HEK293 (cell line): ENCODE results near the gene PARVA.
A peak's percentile ranks its signal among the peaks of the same experiment; 100 is the strongest.

ENCODE experiments used
- GLI4 ChIP-seq: fragments of 450-650 bp; formaldehyde crosslinking; IDR thresholded peaks from 2 replicates; pipeline ENCODE4 v1.5.1; 2016; ENCODE audit warnings: missing biosample characterization, missing genetic modification characterization
- GLIS2 ChIP-seq: fragments of 450-650 bp; formaldehyde crosslinking; IDR thresholded peaks from 2 replicates; pipeline ENCODE4 v1.5.1; 2016; ENCODE audit warnings: missing biosample characterization, missing genetic modification characterization
- IKZF3 ChIP-seq: fragments of 450-650 bp; IDR thresholded peaks from 2 replicates; pipeline ENCODE4 v1.5.0; 2018; ENCODE audit warnings: missing biosample characterization, mild to moderate bottlenecking, missing genetic modification characterization, moderate library complexity
- TCF7L2 ChIP-seq: IDR thresholded peaks from 2 replicates; pipeline ENCODE4 v1.6.1; 2011; ENCODE audit warnings: low read depth, mild to moderate bottlenecking, inconsistent platforms, low read length, moderate library complexity, borderline replicate concordance
- YY2 ChIP-seq: fragments of 450-650 bp; formaldehyde crosslinking; IDR thresholded peaks from 2 replicates; pipeline ENCODE4 v1.5.1; 2016; ENCODE audit warnings: missing biosample characterization, missing genetic modification characterization
- ZBTB48 ChIP-seq: fragments of 450-650 bp; formaldehyde crosslinking; IDR thresholded peaks from 2 replicates; pipeline ENCODE4 v1.5.1; 2016; ENCODE audit warnings: missing biosample characterization, missing genetic modification characterization
- ZBTB8A ChIP-seq: fragments of 450-650 bp; formaldehyde crosslinking; IDR thresholded peaks from 2 replicates; pipeline ENCODE4 v1.5.1; 2016; ENCODE audit warnings: missing biosample characterization, missing genetic modification characterization
- ZFP37 ChIP-seq: fragments of 450-650 bp; formaldehyde crosslinking; IDR thresholded peaks from 2 replicates; pipeline ENCODE4 v1.5.1; 2016; ENCODE audit warnings: missing biosample characterization, missing genetic modification characterization
- ZNF10 ChIP-seq: fragments of 450-650 bp; formaldehyde crosslinking; IDR thresholded peaks from 2 replicates; pipeline ENCODE4 v1.5.1; 2017; ENCODE audit warnings: missing biosample characterization, missing genetic modification characterization
- ZNF114 ChIP-seq: fragments of 450-650 bp; formaldehyde crosslinking; IDR thresholded peaks from 2 replicates; pipeline ENCODE4 v1.5.0; 2017; ENCODE audit warnings: missing biosample characterization, missing genetic modification characterization
- ZNF133 ChIP-seq: fragments of 450-650 bp; formaldehyde crosslinking; IDR thresholded peaks from 2 replicates; pipeline ENCODE4 v1.5.1; 2016; ENCODE audit warnings: missing biosample characterization, missing genetic modification characterization
- ZNF155 ChIP-seq: fragments of 450-650 bp; formaldehyde crosslinking; IDR thresholded peaks from 2 replicates; pipeline ENCODE4 v1.5.1; 2016; ENCODE audit warnings: missing biosample characterization, missing genetic modification characterization
- ZNF174 ChIP-seq: fragments of 450-650 bp; formaldehyde crosslinking; IDR thresholded peaks from 2 replicates; pipeline ENCODE4 v1.5.0; 2017; ENCODE audit warnings: missing biosample characterization, mild to moderate bottlenecking, missing genetic modification characterization
- ZNF175 ChIP-seq: fragments of 450-650 bp; formaldehyde crosslinking; IDR thresholded peaks from 2 replicates; pipeline ENCODE4 v1.5.1; 2016; ENCODE audit warnings: missing biosample characterization, missing genetic modification characterization
- ZNF214 ChIP-seq: fragments of 450-650 bp; formaldehyde crosslinking; IDR thresholded peaks from 2 replicates; pipeline ENCODE4 v1.5.1; 2017; ENCODE audit warnings: missing biosample characterization, mild to moderate bottlenecking, missing genetic modification characterization, borderline replicate concordance
- ZNF24 ChIP-seq: fragments of 450-650 bp; formaldehyde crosslinking; IDR thresholded peaks from 2 replicates; pipeline ENCODE4 v1.5.1; 2016; ENCODE audit warnings: missing biosample characterization, missing genetic modification characterization
- ZNF280D ChIP-seq: fragments of 450-650 bp; formaldehyde crosslinking; IDR thresholded peaks from 2 replicates; pipeline ENCODE4 v1.5.1; 2016; ENCODE audit warnings: missing biosample characterization, missing genetic modification characterization
- ZNF311 ChIP-seq: fragments of 450-650 bp; formaldehyde crosslinking; IDR thresholded peaks from 2 replicates; pipeline ENCODE4 v1.5.1; 2017; ENCODE audit warnings: missing biosample characterization, missing genetic modification characterization, borderline replicate concordance
- ZNF398 ChIP-seq: fragments of 450-650 bp; formaldehyde crosslinking; IDR thresholded peaks from 2 replicates; pipeline ENCODE4 v1.5.1; 2017; ENCODE audit warnings: missing biosample characterization, missing genetic modification characterization
- ZNF404 ChIP-seq: fragments of 450-650 bp; formaldehyde crosslinking; IDR thresholded peaks from 2 replicates; pipeline ENCODE4 v1.5.1; 2017; ENCODE audit warnings: missing biosample characterization, missing genetic modification characterization
- ZNF433 ChIP-seq: fragments of 450-650 bp; formaldehyde crosslinking; IDR thresholded peaks from 2 replicates; pipeline ENCODE4 v1.5.1; 2016; ENCODE audit warnings: missing biosample characterization, missing genetic modification characterization, low read depth
- ZNF521 ChIP-seq: fragments of 450-650 bp; formaldehyde crosslinking; IDR thresholded peaks from 2 replicates; pipeline ENCODE4 v1.5.1; 2017; ENCODE audit warnings: missing biosample characterization, mild to moderate bottlenecking, missing genetic modification characterization
- ZNF529 ChIP-seq: fragments of 450-650 bp; formaldehyde crosslinking; IDR thresholded peaks from 2 replicates; pipeline ENCODE4 v1.5.1; 2017; ENCODE audit warnings: missing genetic modification characterization, missing biosample characterization; ENCODE audit not compliant: insufficient replicate concordance
- ZNF600 ChIP-seq: fragments of 450-650 bp; formaldehyde crosslinking; IDR thresholded peaks from 2 replicates; pipeline ENCODE4 v1.5.1; 2016; ENCODE audit warnings: missing biosample characterization, missing genetic modification characterization
- ZNF626 ChIP-seq: fragments of 450-650 bp; sonication (Bioruptor Pico); formaldehyde crosslinking; IDR thresholded peaks from 2 replicates; pipeline ENCODE4 v1.5.1; 2018; ENCODE audit warnings: missing biosample characterization, missing genetic modification characterization, inconsistent platforms
- ZNF704 ChIP-seq: fragments of 450-650 bp; formaldehyde crosslinking; IDR thresholded peaks from 2 replicates; pipeline ENCODE4 v1.5.1; 2016; ENCODE audit warnings: missing biosample characterization, missing genetic modification characterization
- TF ChIP-seq, protein P1 (sequence below): fragments of 450-650 bp; IDR thresholded peaks from 2 replicates; pipeline ENCODE4 v1.5.1; 2018; ENCODE audit warnings: missing biosample characterization, mild to moderate bottlenecking, missing genetic modification characterization
- TF ChIP-seq, protein P2 (sequence below): fragments of 450-650 bp; formaldehyde crosslinking; IDR thresholded peaks from 2 replicates; pipeline ENCODE4 v1.5.1; 2016; ENCODE audit warnings: missing biosample characterization, missing genetic modification characterization
- TF ChIP-seq, protein P3 (sequence below): fragments of 450-650 bp; formaldehyde crosslinking; IDR thresholded peaks from 2 replicates; pipeline ENCODE4 v1.5.1; 2016; ENCODE audit warnings: missing biosample characterization, missing genetic modification characterization
- TF ChIP-seq, protein P4 (sequence below): sonication (generic); formaldehyde crosslinking; IDR thresholded peaks from 2 replicates; pipeline ENCODE4 v1.8.1; 2022; ENCODE audit warnings: mild to moderate bottlenecking, moderate library complexity, missing genetic modification reagents

The PARVA gene

GRCh38 chr11:12377106-12377823 lies at the start of gene PARVA (continued):
- TF ChIP-seq, protein P1, sequence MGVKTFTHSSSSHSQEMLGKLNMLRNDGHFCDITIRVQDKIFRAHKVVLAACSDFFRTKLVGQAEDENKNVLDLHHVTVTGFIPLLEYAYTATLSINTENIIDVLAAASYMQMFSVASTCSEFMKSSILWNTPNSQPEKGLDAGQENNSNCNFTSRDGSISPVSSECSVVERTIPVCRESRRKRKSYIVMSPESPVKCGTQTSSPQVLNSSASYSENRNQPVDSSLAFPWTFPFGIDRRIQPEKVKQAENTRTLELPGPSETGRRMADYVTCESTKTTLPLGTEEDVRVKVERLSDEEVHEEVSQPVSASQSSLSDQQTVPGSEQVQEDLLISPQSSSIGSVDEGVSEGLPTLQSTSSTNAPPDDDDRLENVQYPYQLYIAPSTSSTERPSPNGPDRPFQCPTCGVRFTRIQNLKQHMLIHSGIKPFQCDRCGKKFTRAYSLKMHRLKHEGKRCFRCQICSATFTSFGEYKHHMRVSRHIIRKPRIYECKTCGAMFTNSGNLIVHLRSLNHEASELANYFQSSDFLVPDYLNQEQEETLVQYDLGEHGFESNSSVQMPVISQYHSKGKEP = no peak
- TF ChIP-seq, protein P2, sequence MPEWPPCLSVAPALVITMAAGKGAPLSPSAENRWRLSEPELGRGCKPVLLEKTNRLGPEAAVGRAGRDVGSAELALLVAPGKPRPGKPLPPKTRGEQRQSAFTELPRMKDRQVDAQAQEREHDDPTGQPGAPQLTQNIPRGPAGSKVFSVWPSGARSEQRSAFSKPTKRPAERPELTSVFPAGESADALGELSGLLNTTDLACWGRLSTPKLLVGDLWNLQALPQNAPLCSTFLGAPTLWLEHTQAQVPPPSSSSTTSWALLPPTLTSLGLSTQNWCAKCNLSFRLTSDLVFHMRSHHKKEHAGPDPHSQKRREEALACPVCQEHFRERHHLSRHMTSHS (tag by site-specific recombination) = no peak
- TF ChIP-seq ZNF311 (no peak), ZNF626 (tag by site-specific recombination) (no peak), ZNF10 (no peak), ZNF404 (tag by site-specific recombination) (no peak), ZNF398 (tag by site-specific recombination) (peak; percentile 53; the same call in 1 of the 2 replicates), TCF7L2 (no peak), ZNF280D (no peak), YY2 (tag by site-specific recombination) (no peak), ZNF529 (tag by site-specific recombination) (no peak), ZNF521 (tag by site-specific recombination) (no peak), IKZF3 (no peak; the same call in 1 of the 2 replicates), GLIS2 (tag by site-specific recombination) (no peak), GLI4 (tag by site-specific recombination) (no peak), ZFP37 (tag by site-specific recombination) (no peak), ZNF114 (no peak), ZNF600 (tag by site-specific recombination) (peak; percentile 32; the same call in 1 of the 2 replicates), ZNF214 (tag by site-specific recombination) (no peak), ZNF175 (tag by site-specific recombination) (no peak), ZBTB48 (tag by site-specific recombination) (0 out of 2 replicates have a peak, but pooled peaks have one; percentile 29), ZBTB8A (peak; percentile 65), ZNF133 (tag by site-specific recombination) (no peak), ZNF174 (tag by site-specific recombination) (no peak), ZNF433 (tag by site-specific recombination) (no peak), ZNF24 (tag by site-specific recombination) (no peak), ZNF704 (tag by site-specific recombination) (no peak), ZNF155 (tag by site-specific recombination) (no peak)
- TF ChIP-seq, protein P3, sequence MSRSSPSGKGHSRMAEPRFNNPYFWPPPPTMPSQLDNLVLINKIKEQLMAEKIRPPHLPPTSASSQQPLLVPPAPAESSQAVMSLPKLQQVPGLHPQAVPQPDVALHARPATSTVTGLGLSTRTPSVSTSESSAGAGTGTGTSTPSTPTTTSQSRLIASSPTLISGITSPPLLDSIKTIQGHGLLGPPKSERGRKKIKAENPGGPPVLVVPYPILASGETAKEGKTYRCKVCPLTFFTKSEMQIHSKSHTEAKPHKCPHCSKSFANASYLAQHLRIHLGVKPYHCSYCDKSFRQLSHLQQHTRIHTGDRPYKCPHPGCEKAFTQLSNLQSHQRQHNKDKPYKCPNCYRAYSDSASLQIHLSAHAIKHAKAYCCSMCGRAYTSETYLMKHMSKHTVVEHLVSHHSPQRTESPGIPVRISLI (tag by site-specific recombination) = no peak
- TF ChIP-seq, protein P4, sequence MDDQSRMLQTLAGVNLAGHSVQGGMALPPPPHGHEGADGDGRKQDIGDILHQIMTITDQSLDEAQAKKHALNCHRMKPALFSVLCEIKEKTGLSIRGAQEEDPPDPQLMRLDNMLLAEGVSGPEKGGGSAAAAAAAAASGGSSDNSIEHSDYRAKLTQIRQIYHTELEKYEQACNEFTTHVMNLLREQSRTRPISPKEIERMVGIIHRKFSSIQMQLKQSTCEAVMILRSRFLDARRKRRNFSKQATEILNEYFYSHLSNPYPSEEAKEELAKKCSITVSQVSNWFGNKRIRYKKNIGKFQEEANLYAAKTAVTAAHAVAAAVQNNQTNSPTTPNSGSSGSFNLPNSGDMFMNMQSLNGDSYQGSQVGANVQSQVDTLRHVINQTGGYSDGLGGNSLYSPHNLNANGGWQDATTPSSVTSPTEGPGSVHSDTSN (CRISPR knock-in tag) = 0 out of 2 replicates have a peak, but pooled peaks have one; percentile 17
